ENCODE results near the gene RHBG.

Gene RHBG

GRCh38 chr1:156385534-156386031, 16.6 kb downstream of the RHBG start:
- in situ Hi-C loops (cut with MboI; ENCODE audit: low sequenced_read_pairs, unreplicated experiment): loop anchor here (5.0 to 10.0 kb wide), 2 partner anchors 57 to 219 kb away; partner anchors contain the start of gene GPATCH4
- peak; percentile 80 for DNase-seq (ENCODE audit: low spot score)
- peak; percentile 84 for TF ChIP-seq CTCF (IDR thresholded peaks at IDR 0.05; ENCODE audit: borderline replicate concordance, control extremely low read depth, extremely low read depth, insufficient read depth, missing control alignments)

- no peak for TF ChIP-seq CTCF (IDR thresholded peaks at IDR 0.05; ENCODE audit: borderline replicate concordance, control extremely low read depth, extremely low read depth, insufficient read depth, missing control alignments)
- in situ Hi-C loops (cut with MboI; ENCODE audit: low sequenced_read_pairs, unreplicated experiment): loop anchor here (5.0 to 10.0 kb wide), 2 partner anchors 56 to 218 kb away; partner anchors contain the start of gene GPATCH4
Measured at GRCh38 chr1:156386134-156386901, 17.3 kb downstream of the RHBG start.

GRCh38 chr1:156386949-156387869, 18.2 kb downstream of the RHBG start:
- in situ Hi-C loops (cut with MboI; ENCODE audit: low sequenced_read_pairs, unreplicated experiment): loop anchor here (5.0 to 10.0 kb wide), 2 partner anchors 55 to 218 kb away; partner anchors contain the start of gene GPATCH4

More at GRCh38 chr1:156386134-156386901, 17.3 kb downstream of the RHBG start:
- DNase-seq (ENCODE audit: low spot score): no peak

GRCh38 chr1:156387870-156388173, 18.8 kb downstream of the RHBG start:
- no peak for DNase-seq (ENCODE audit: low spot score)
- no peak for TF ChIP-seq CTCF (IDR thresholded peaks at IDR 0.05; ENCODE audit: borderline replicate concordance, control extremely low read depth, extremely low read depth, insufficient read depth, missing control alignments)
- in situ Hi-C loops (cut with MboI; ENCODE audit: low sequenced_read_pairs, unreplicated experiment): loop anchor here (5.0 to 10.0 kb wide), 2 partner anchors 54 to 217 kb away; partner anchors contain the start of gene GPATCH4

More at GRCh38 chr1:156386949-156387869, 18.2 kb downstream of the RHBG start:
- no peak for DNase-seq (ENCODE audit: low spot score)
- no peak for TF ChIP-seq CTCF (IDR thresholded peaks at IDR 0.05; ENCODE audit: borderline replicate concordance, control extremely low read depth, extremely low read depth, insufficient read depth, missing control alignments)

GRCh38 chr1:156388174-156389137, 19.4 kb downstream of the RHBG start:
- TF ChIP-seq CTCF (IDR thresholded peaks at IDR 0.05; ENCODE audit: borderline replicate concordance, control extremely low read depth, extremely low read depth, insufficient read depth, missing control alignments): no peak
- in situ Hi-C loops (cut with MboI; ENCODE audit: low sequenced_read_pairs, unreplicated experiment): loop anchor here (5.0 to 10.0 kb wide), 2 partner anchors 54 to 216 kb away; partner anchors contain the start of gene GPATCH4
- peak; percentile 64 for DNase-seq (ENCODE audit: low spot score)

All from GM13976 (cell line).